Immature natural killer cell (primary cell): ENCODE data around the gene KLF7. TPM values are rescaled to one million over a fixed set of nuclear protein-coding genes. Genes with fewer than 3 reads are reported as not detected.

Source experiments
- DNase-seq, 3 donors: peaks; one replicate each; pipeline ENCODE4 v3.0.0; 2022; ENCODE audit warnings: mixed read lengths in 1 of 3
- H3K27ac Mint-ChIP-seq, 6 donors: one replicate each; pipeline ENCODE4 v1.8.0; 2020; ENCODE audit warnings: mixed read lengths in 6 of 6, mild to moderate bottlenecking in 5 of 6, inconsistent platforms in 4 of 6, moderate library complexity in 3 of 6
- H3K27me3 Mint-ChIP-seq, 3 donors: one replicate each; pipeline ENCODE4 v1.8.0; 2020 to 2021; ENCODE audit warnings: low read depth in 3 of 3, mild to moderate bottlenecking in 3 of 3, mixed read lengths in 3 of 3, moderate library complexity in 3 of 3, inconsistent platforms in 1 of 3
- H3K36me3 Mint-ChIP-seq, 3 donors: one replicate each; pipeline ENCODE4 v1.8.0; 2020; ENCODE audit warnings: mixed read lengths in 3 of 3, inconsistent platforms in 2 of 3, mild to moderate bottlenecking in 2 of 3
- H3K4me1 Mint-ChIP-seq, 2 donors: one replicate each; pipeline ENCODE4 v1.8.0; 2020; ENCODE audit warnings: inconsistent platforms in 2 of 2, mild to moderate bottlenecking in 2 of 2, mixed read lengths in 2 of 2, moderate library complexity in 1 of 2
- H3K4me3 Mint-ChIP-seq, 5 donors: one replicate each; pipeline ENCODE4 v1.8.0; 2020; ENCODE audit warnings: mild to moderate bottlenecking in 5 of 5, mixed read lengths in 5 of 5, inconsistent platforms in 3 of 5, moderate library complexity in 3 of 5
- H3K9me3 Mint-ChIP-seq, 6 donors: one replicate each; pipeline ENCODE4 v1.8.0; 2020; ENCODE audit warnings: mild to moderate bottlenecking in 6 of 6, mixed read lengths in 6 of 6, inconsistent platforms in 4 of 6, moderate library complexity in 3 of 6
- polyA plus RNA-seq, 3 donors: library from polyadenylated mRNA; unstranded; fragments of 300-500 nt; fragmentation: Illumina TruSeq; gene quantifications; one replicate each; pipeline ENCODE4 v1.2.3, GENCODE V29; 2021

KLF7 gene
- polyA plus RNA-seq, 3 donors from 2014 or later: 3.5 to 10.2 (median 6.7) TPM

DNA sequence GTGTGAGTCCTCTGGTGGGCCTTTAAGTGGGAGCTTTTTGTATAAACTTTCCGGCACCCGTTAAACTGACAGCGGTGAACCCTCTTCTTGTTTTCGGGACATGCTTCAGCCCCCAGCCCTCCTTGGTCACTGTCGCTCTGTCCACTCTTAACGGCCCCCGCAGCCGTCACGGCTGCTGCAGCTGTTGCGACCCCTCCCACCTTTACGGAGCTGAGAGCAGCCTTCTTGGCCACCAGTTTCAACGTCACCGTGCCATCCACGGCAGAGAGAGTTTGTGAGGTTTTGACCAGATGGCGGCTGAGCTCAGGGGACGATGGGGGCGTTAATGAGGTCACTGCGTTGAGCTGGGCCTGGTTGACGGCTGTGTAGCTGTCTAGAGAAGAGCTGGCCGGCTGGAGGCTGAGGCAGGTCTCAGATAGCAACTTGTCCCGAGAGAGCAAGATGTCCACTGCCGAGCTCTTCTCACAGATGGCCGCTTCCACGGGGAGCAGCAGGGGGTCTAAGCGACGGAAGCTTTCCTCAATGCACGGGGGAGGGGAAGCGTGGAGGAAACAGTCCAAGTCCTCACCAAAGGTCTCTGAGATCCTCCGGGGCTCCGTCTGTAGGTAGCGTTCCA, 41.9 kb downstream of the KLF7 start:
- no peak for DNase-seq
- H3K4me3 Mint-ChIP-seq: no peak overlapping the region
- peaks cover 0 to 3% (median 0%) of the 10 kb centered on the region in 6 donors for H3K9me3 Mint-ChIP-seq
- H3K27me3 Mint-ChIP-seq: peaks cover 0 to 1% (median 0%) of the 10 kb centered on the region in 3 donors
- peaks cover 0 to 23% (median 5%) of the 10 kb centered on the region in 3 donors for H3K36me3 Mint-ChIP-seq
- peaks cover 14 to 49% of the 10 kb centered on the region in 2 donors for H3K4me1 Mint-ChIP-seq
- peak overlapping the region in 1 of 6 donors; percentile 9 for H3K27ac Mint-ChIP-seq

GRCh38 chr2:207123335-207123744, 42.4 kb downstream of the KLF7 start:
- no peak overlapping the region for H3K4me3 Mint-ChIP-seq
- peaks cover 0 to 3% (median 0%) of the 10 kb centered on the region in 6 donors for H3K9me3 Mint-ChIP-seq
- DNase-seq: no peak
- H3K4me1 Mint-ChIP-seq: peaks cover 14 to 45% of the 10 kb centered on the region in 2 donors
- H3K27me3 Mint-ChIP-seq: peaks cover 0 to 1% (median 0%) of the 10 kb centered on the region in 3 donors
- peaks cover 0 to 23% (median 5%) of the 10 kb centered on the region in 3 donors for H3K36me3 Mint-ChIP-seq
- H3K27ac Mint-ChIP-seq: no peak overlapping the region

DNA sequence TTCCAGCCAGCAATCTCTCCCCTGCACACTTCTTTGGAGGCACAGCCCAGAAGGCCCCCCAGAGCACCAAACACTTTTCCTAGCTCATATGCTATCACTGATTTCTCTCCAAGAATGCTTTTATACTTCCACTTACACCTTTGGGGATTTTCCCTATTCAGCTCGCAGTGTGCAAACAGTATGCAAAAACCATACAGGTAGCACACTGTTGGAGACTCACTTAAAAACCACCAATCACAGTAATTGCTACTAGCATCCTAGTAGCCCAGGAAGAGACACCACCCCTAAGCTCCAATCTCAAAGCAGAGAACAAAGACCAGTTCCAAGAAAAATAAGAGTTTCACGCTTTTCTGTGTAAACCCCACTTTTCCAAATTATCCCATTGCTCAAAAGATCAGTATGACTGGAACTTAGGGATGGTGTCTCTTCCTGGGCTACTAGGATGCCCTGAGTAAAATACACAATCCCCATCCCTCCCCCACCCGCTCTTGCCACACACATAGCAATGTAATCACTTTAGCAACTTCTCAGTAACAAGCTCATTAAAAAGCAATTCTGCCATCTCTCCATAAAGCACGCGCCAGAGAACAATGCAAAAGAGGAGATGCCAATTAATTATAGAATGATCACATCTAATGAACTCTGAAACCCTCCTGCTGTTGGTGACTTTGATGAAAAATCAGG, 43.0 kb downstream of the KLF7 start:
- Mint-ChIP-seq H3K4me3 (no peak overlapping the region), H3K36me3 (peaks cover 0 to 25% (median 5%) of the 10 kb centered on the region in 3 donors), H3K27me3 (peaks cover 0 to 1% (median 0%) of the 10 kb centered on the region in 3 donors), H3K27ac (peak overlapping the region in 1 of 6 donors; percentile 19), H3K9me3 (peaks cover 0 to 2% (median 0%) of the 10 kb centered on the region in 6 donors), H3K4me1 (peaks cover 14 to 41% of the 10 kb centered on the region in 2 donors)
- DNase-seq: no peak

DNA sequence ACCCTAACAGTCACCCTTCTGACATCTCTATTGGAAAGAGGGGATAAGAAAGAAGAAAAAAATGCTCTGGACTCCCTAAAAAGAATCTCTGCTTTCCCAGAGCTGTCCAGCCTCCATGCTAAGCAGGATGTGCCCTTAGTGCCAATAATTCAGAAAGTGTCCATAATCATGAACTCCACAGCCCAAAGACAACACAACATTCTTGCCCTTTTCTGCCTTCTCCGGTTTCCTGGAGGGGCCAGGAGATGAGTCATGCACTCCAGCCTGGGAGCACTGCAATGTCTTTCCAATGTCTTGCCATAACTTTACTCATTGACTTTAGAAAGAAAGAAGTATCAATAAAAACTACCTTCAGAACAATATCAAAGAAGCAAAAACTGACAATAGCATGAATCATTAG, 44.0 kb downstream of the KLF7 start:
- Mint-ChIP-seq H3K4me3 (no peak overlapping the region), H3K27me3 (peaks cover 0 to 1% (median 0%) of the 10 kb centered on the region in 3 donors), H3K4me1 (peaks cover 10 to 39% of the 10 kb centered on the region in 2 donors), H3K9me3 (peaks cover 0 to 1% (median 0%) of the 10 kb centered on the region in 6 donors), H3K27ac (no peak overlapping the region), H3K36me3 (peaks cover 0 to 26% (median 5%) of the 10 kb centered on the region in 3 donors)
- DNase-seq: no peak

DNA sequence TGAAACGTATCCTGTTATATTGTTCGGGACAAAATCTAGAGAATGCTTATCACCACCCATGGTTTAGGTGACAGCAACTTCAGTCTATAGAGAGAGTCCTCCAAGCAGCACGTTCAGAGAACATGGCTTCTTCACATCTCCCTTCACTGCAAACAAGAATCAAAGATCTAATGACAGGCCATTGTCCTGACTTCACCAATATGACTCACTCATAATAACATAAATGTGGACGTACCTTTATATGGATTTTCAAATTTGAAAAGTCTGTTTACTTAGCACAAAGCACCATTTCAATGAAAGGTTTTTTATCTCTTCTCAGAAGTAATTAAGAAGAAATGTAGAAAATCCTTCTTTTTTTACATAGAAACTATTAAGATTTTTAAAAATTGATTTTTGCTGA, 46.7 kb downstream of the KLF7 start:
- Mint-ChIP-seq H3K36me3 (peaks cover under 1 to 26% (median 5%) of the 10 kb centered on the region in 3 donors), H3K9me3 (peaks cover 0 to 1% (median 0%) of the 10 kb centered on the region in 6 donors), H3K27ac (peak overlapping the region in 3 of 6 donors; percentile 3 to 21 (median 17)), H3K4me1 (peaks cover 10 to 42% of the 10 kb centered on the region in 2 donors), H3K27me3 (peaks cover 0 to 1% (median 0%) of the 10 kb centered on the region in 3 donors), H3K4me3 (no peak overlapping the region)
- no peak for DNase-seq

GRCh38 chr2:207117668-207118067, 48.1 kb downstream of the KLF7 start:
- Mint-ChIP-seq H3K4me1 (peaks cover 16 to 46% of the 10 kb centered on the region in 2 donors), H3K4me3 (no peak overlapping the region), H3K36me3 (peaks cover 0 to 18% (median 3%) of the 10 kb centered on the region in 3 donors), H3K27me3 (peaks cover 0 to 1% (median 0%) of the 10 kb centered on the region in 3 donors), H3K9me3 (peaks cover 0 to 1% (median 0%) of the 10 kb centered on the region in 6 donors), H3K27ac (no peak overlapping the region)
- no peak for DNase-seq

DNA sequence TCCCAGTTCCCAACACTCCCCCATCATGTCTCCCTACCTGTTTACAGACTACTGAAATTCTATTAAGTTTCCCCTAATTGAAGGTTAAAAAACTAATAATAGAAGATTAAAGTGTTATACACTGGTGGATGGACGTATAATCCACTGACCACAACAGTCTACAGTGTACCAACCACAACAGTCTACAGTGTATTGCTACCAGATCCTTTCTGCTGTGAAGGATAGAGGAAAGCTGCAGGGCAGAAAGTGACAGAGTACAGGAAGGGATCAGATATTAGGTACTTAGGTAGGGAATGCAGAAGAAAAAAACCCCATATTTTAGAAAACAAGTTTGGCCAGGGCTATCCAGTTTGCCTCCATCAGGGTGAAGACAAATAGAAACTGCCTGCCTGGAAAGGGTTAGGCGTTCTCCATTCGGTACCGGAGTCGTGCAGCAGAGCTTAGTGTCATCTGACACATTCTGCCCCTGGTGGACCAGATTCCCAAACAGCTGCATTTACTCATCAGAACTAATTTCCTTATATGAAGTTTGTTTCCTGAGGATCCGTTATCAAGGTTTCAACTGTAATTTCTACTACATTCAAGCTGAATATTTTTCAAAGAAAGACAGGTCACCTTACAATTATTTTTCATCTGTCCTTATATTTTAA, 49.9 kb downstream of the KLF7 start:
- Mint-ChIP-seq H3K36me3 (peaks cover 0 to 8% (median 3%) of the 10 kb centered on the region in 3 donors), H3K4me1 (peaks cover 31 to 52% of the 10 kb centered on the region in 2 donors), H3K27ac (no peak overlapping the region), H3K4me3 (no peak overlapping the region), H3K27me3 (peaks cover 0 to 1% (median 0%) of the 10 kb centered on the region in 3 donors), H3K9me3 (no peaks in the 10 kb centered on the region)
- no peak for DNase-seq

GRCh38 chr2:207113414-207113813, 52.3 kb downstream of the KLF7 start:
- Mint-ChIP-seq H3K27ac (peak overlapping the region in 1 of 6 donors; percentile 62), H3K9me3 (no peaks in the 10 kb centered on the region), H3K4me1 (peaks cover 35 to 74% of the 10 kb centered on the region in 2 donors), H3K27me3 (no peaks in the 10 kb centered on the region), H3K36me3 (peaks cover 0 to 3% (median 3%) of the 10 kb centered on the region in 3 donors), H3K4me3 (no peak overlapping the region)
- DNase-seq: no peak

DNA sequence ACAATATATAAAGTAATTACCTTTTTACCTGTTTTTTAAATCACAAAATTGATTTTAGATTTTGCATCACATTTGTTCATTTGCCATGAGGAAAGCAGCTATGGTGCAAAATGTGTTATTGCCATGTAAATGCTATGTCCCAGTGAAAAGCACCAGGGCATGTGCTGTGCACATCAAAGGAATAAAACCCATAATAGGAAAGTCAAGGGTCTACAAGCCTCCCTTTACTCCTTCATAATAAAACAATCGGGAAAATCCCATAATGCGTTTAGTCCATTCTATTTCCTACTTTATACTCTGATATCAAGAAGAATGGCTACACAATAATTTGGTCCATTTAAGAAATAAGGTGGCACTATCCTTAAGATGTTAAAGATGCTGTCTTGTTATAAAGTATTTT, 53.0 kb downstream of the KLF7 start:
- Mint-ChIP-seq H3K4me3 (no peak overlapping the region), H3K27me3 (no peaks in the 10 kb centered on the region), H3K9me3 (no peaks in the 10 kb centered on the region), H3K36me3 (peaks cover 0 to 3% (median 1%) of the 10 kb centered on the region in 3 donors), H3K4me1 (peaks cover 38 to 79% of the 10 kb centered on the region in 2 donors), H3K27ac (peak overlapping the region in 1 of 6 donors; percentile 48)
- no peak for DNase-seq

GRCh38 chr2:207112383-207112782, 53.4 kb downstream of the KLF7 start:
- Mint-ChIP-seq H3K36me3 (peaks cover 0 to 3% (median 0%) of the 10 kb centered on the region in 3 donors), H3K9me3 (no peaks in the 10 kb centered on the region), H3K4me1 (peaks cover 42 to 80% of the 10 kb centered on the region in 2 donors), H3K4me3 (no peak overlapping the region), H3K27ac (peak overlapping the region in 2 of 6 donors; percentile 48 to 64), H3K27me3 (no peaks in the 10 kb centered on the region)
- no peak for DNase-seq

GRCh38 chr2:207111757-207112156, 54.0 kb downstream of the KLF7 start:
- H3K9me3 Mint-ChIP-seq: no peaks in the 10 kb centered on the region
- peaks cover 46 to 83% of the 10 kb centered on the region in 2 donors for H3K4me1 Mint-ChIP-seq
- H3K36me3 Mint-ChIP-seq: peaks cover 0 to 6% (median 3%) of the 10 kb centered on the region in 3 donors
- DNase-seq: peak in 1 of 3 donors; percentile 1
- H3K27me3 Mint-ChIP-seq: no peaks in the 10 kb centered on the region
- H3K27ac Mint-ChIP-seq: peak overlapping the region in 4 of 6 donors; percentile 14 to 64 (median 58)
- H3K4me3 Mint-ChIP-seq: peak overlapping the region in 2 of 5 donors; percentile 8 to 18

DNA sequence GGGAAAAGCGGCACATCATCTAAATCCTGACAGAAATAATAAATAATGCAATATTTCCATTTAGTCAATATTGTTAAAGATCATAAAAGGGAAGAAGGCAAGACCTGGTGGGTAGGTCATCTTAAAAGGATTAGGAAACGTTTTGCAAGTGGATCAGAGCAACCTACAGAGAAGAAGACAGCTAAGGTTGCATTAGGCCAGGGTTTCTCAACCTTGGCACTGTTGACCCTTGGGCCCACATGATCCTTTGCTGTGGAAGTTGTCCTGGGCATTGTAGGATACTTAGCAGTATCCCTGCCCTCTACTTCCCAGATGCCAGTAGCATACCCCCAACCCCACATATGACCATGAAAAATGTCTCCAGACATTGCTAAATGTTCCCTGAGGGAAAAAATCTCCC, 55.0 kb downstream of the KLF7 start:
- no peak for DNase-seq
- H3K27ac Mint-ChIP-seq: peak overlapping the region in 3 of 6 donors; percentile 12 to 57 (median 50)
- no peak overlapping the region for H3K4me3 Mint-ChIP-seq
- H3K9me3 Mint-ChIP-seq: no peaks in the 10 kb centered on the region
- H3K4me1 Mint-ChIP-seq: peaks cover 45 to 82% of the 10 kb centered on the region in 2 donors
- H3K27me3 Mint-ChIP-seq: no peaks in the 10 kb centered on the region
- H3K36me3 Mint-ChIP-seq: peaks cover 0 to 9% (median 8%) of the 10 kb centered on the region in 3 donors

DNA sequence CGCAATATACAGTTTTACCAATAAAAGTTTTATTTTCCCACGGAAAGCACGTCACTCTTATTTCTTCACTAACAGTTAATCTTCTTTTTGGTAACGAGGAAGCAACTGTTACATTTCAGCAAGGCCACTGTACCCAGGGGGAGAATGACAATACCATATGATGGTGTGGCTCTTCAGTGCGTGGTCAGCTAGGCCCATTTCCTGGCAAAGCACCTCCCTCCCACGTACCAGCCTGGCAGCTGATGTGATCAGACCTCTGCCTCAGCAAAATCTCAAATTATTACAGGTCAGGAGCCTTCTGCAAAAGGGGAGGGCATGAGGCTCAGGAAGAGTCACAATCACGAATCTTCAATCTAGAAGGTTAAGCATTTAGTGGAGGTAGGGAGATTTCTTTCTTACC, 55.4 kb downstream of the KLF7 start:
- peak overlapping the region in 2 of 6 donors; percentile 12 to 50 for H3K27ac Mint-ChIP-seq
- peaks cover 0 to 9% (median 8%) of the 10 kb centered on the region in 3 donors for H3K36me3 Mint-ChIP-seq
- no peaks in the 10 kb centered on the region for H3K27me3 Mint-ChIP-seq
- peaks cover 44 to 78% of the 10 kb centered on the region in 2 donors for H3K4me1 Mint-ChIP-seq
- DNase-seq: no peak
- no peak overlapping the region for H3K4me3 Mint-ChIP-seq
- no peaks in the 10 kb centered on the region for H3K9me3 Mint-ChIP-seq
